GM23338 (cell line): Measurements from ENCODE around the gene RNF225. TPM values are rescaled to one million over a fixed set of nuclear protein-coding genes. Genes with fewer than 3 reads are reported as not detected.
"Not testable (repeated sequence)": the region's sequence is repeated elsewhere in the genome, so short reads cannot be mapped to it uniquely, and the experiment has no call there.

Experiments
- ATAC-seq: fragments of 200-7000 bp; cut with Tn5 transposase; 3 replicates; pipeline ENCODE4 v1.9.1; 2020
- DNase-seq: peaks from one replicate; pipeline ENCODE4 v3.0.0-alpha.2; 2015; ENCODE audit warnings: low spot score
- H2AFZ ChIP-seq: fragments of 200-600 bp; sonication (generic); 2 replicates; pipeline ENCODE4 v1.8.0; 2016; ENCODE audit warnings: antibody characterized with exemption, mild to moderate bottlenecking, moderate library complexity
- H3F3A ChIP-seq: fragments of 200-600 bp; sonication (generic); replicated peaks from 2 replicates; pipeline ENCODE4 v1.8.0; 2017; ENCODE audit warnings: antibody characterized with exemption, mixed run types, low read depth
- H3K27ac ChIP-seq: fragments of 200-600 bp; sonication (generic); 2 replicates; pipeline ENCODE4 v1.6.1; 2016; ENCODE audit warnings: low read depth
- H3K27me3 ChIP-seq: fragments of 200-600 bp; sonication (generic); 2 replicates; pipeline ENCODE4 v1.8.0; 2016; ENCODE audit warnings: mild to moderate bottlenecking, mixed run types, moderate library complexity; ENCODE audit not compliant: insufficient read depth
- H3K36me3 ChIP-seq: fragments of 200-600 bp; sonication (generic); 2 replicates; pipeline ENCODE4 v1.8.0; 2016; ENCODE audit warnings: mild to moderate bottlenecking; ENCODE audit not compliant: insufficient read depth
- H3K4me1 ChIP-seq: fragments of 200-600 bp; sonication (generic); 2 replicates; pipeline ENCODE4 v1.8.0; 2016; ENCODE audit warnings: mild to moderate bottlenecking, moderate library complexity; ENCODE audit not compliant: insufficient read depth
- H3K4me2 ChIP-seq: fragments of 200-600 bp; sonication (generic); 2 replicates; pipeline ENCODE4 v1.7.1; 2017; ENCODE audit warnings: mixed run types
- H3K4me3 ChIP-seq: fragments of 200-600 bp; sonication (generic); 2 replicates; pipeline ENCODE4 v1.6.1; 2016; ENCODE audit warnings: mixed run types
- H3K79me2 ChIP-seq: fragments of 200-600 bp; sonication (generic); replicated peaks from 2 replicates; pipeline ENCODE4 v1.8.0; 2017; ENCODE audit warnings: mild to moderate bottlenecking; ENCODE audit not compliant: insufficient read depth
- H3K9me2 ChIP-seq: fragments of 200-600 bp; sonication (generic); 2 replicates; pipeline ENCODE4 v1.8.0; 2017; ENCODE audit not compliant: insufficient read depth
- H4K20me1 ChIP-seq: fragments of 200-600 bp; sonication (generic); replicated peaks from 2 replicates; pipeline ENCODE4 v1.8.0; 2017; ENCODE audit warnings: mild to moderate bottlenecking; ENCODE audit not compliant: insufficient read depth
- H3K27ac Mint-ChIP-seq: 2 replicates; pipeline ENCODE4 v1.8.0; 2020; ENCODE audit warnings: inconsistent platforms, mild to moderate bottlenecking, moderate library complexity, mixed read lengths
- H3K27me3 Mint-ChIP-seq: 3 replicates; pipeline ENCODE4 v1.8.0; 2022; ENCODE audit warnings: low read depth, mild to moderate bottlenecking, moderate library complexity, mixed read lengths, inconsistent platforms; ENCODE audit not compliant: insufficient read depth, poor library complexity
- H3K36me3 Mint-ChIP-seq: 3 replicates; pipeline ENCODE4 v1.8.0; 2021; ENCODE audit warnings: low read depth, mild to moderate bottlenecking, inconsistent platforms, moderate library complexity, mixed read lengths
- H3K4me1 Mint-ChIP-seq: 3 replicates; pipeline ENCODE4 v1.8.0; 2020; ENCODE audit warnings: mild to moderate bottlenecking, inconsistent platforms, mixed read lengths
- H3K4me3 Mint-ChIP-seq: 3 replicates; pipeline ENCODE4 v1.8.0; 2021; ENCODE audit warnings: moderate library complexity, mild to moderate bottlenecking, inconsistent platforms, mixed read lengths
- H3K9me3 Mint-ChIP-seq: 3 replicates; pipeline ENCODE4 v1.8.0; 2020; ENCODE audit warnings: moderate library complexity, mild to moderate bottlenecking, inconsistent platforms, mixed read lengths
- EZH2 ChIP-seq: fragments of 200-600 bp; sonication (generic); IDR thresholded peaks from one replicate; pipeline ENCODE4 v1.8.0; 2017; ENCODE audit warnings: antibody characterized with exemption, mild to moderate bottlenecking, low read depth; ENCODE audit not compliant: unreplicated experiment
- EZH2phosphoT487 ChIP-seq: fragments of 200-600 bp; sonication (generic); IDR thresholded peaks from one replicate; pipeline ENCODE4 v1.8.1; 2018; ENCODE audit warnings: antibody characterized with exemption; ENCODE audit not compliant: unreplicated experiment
- JUNB ChIP-seq: IDR thresholded peaks from one replicate; pipeline ENCODE4 v1.6.1; 2016; ENCODE audit warnings: antibody characterized with exemption; ENCODE audit not compliant: unreplicated experiment
- NANOG ChIP-seq: IDR thresholded peaks from 2 replicates; pipeline ENCODE4 v1.6.1; 2016; ENCODE audit warnings: antibody characterized with exemption, borderline replicate concordance
- POLR2AphosphoS5 ChIP-seq: IDR thresholded peaks from 2 replicates; pipeline ENCODE4 v1.6.1; 2016; ENCODE audit warnings: antibody characterized with exemption, low read depth
- STAT1 ChIP-seq: IDR thresholded peaks from one replicate; pipeline ENCODE4 v1.6.1; 2016; ENCODE audit warnings: antibody characterized with exemption; ENCODE audit not compliant: unreplicated experiment
- ZNF114 ChIP-seq: fragments of 250-450 bp; sonication (Bioruptor Pico); IDR thresholded peaks from 2 replicates; pipeline ENCODE4 v1.5.0; 2020; ENCODE audit warnings: mild to moderate bottlenecking, moderate library complexity
- ZNF331 ChIP-seq: fragments of 250-450 bp; sonication (Bioruptor Pico); IDR thresholded peaks from 2 replicates; pipeline ENCODE4 v1.5.0; 2020; ENCODE audit warnings: low read depth, mild to moderate bottlenecking, moderate library complexity
- ZNF462 ChIP-seq: fragments of 250-450 bp; sonication (Bioruptor Pico); IDR thresholded peaks from 2 replicates; pipeline ENCODE4 v1.5.0; 2020; ENCODE audit warnings: mild to moderate bottlenecking, moderate library complexity
- polyA plus RNA-seq: library from polyadenylated mRNA; unstranded; fragments of >200 nt; fragmentation: Nextera tagmentation; extraction: Ambion mirVana; gene quantifications from 2 replicates; pipeline ENCODE4 v1.2.1, GENCODE V29; 2016
- total RNA-seq: library from RNA; depleted of rRNA; stranded (reverse); fragments of >200 nt; shearing (Covaris generic); gene quantifications from 2 replicates; pipeline ENCODE4 v1.2.3, GENCODE V29; 2014

Gene RNF225
- total and polyA plus RNA-seq, 2 experiments from 2014 or later = 0.87 TPM; not detected in 1

GRCh38 chr19:58346961-58347929 lies 48.2 kb upstream of the RNF225 start:
- H3K9me2 ChIP-seq = no peaks in the 10 kb centered on the region
- DNase-seq = peak; percentile 81
- no peak for TF ChIP-seq ZNF331 (CRISPR knock-in tag)
- TF ChIP-seq POLR2AphosphoS5 = peak; percentile 76
- TF ChIP-seq EZH2 = peak; percentile 22
- peaks cover 4% of the 10 kb centered on the region; the same call in 1 of the 2 replicates for H3F3A ChIP-seq
- no peak overlapping the region for H3K27ac ChIP-seq
- H3K79me2 ChIP-seq = no peaks in the 10 kb centered on the region
- peak overlapping the region; percentile 94 for H3K4me3 ChIP-seq
- H3K27me3 ChIP-seq = peaks cover 38% of the 10 kb centered on the region
- peaks cover 27% of the 10 kb centered on the region for H3K27me3 Mint-ChIP-seq
- no peaks in the 10 kb centered on the region for H3K36me3 ChIP-seq
- H3K4me1 ChIP-seq = no peaks in the 10 kb centered on the region
- peak overlapping the region; percentile 96 for H3K4me2 ChIP-seq
- peak overlapping the region; percentile 99 for H2AFZ ChIP-seq
- no peak overlapping the region for H3K27ac Mint-ChIP-seq
- no peaks in the 10 kb centered on the region; the same call in 1 of the 2 replicates for H4K20me1 ChIP-seq
- H3K36me3 Mint-ChIP-seq = no peaks in the 10 kb centered on the region; the same call in 2 of the 3 replicates
- peak overlapping the region; percentile 90 for H3K4me3 Mint-ChIP-seq
- H3K9me3 Mint-ChIP-seq = no peaks in the 10 kb centered on the region
- peaks cover 3% of the 10 kb centered on the region; the same call in 2 of the 3 replicates for H3K4me1 Mint-ChIP-seq
- ATAC-seq = peak; percentile 85

GRCh38 chr19:58348080-58348479 lies 47.4 kb upstream of the RNF225 start:
- H3K4me1 ChIP-seq, H3K36me3 ChIP-seq, H3K4me1 Mint-ChIP-seq, H3K9me3 Mint-ChIP-seq, H3K9me2 ChIP-seq, H3K27ac ChIP-seq, H3K27ac Mint-ChIP-seq, H3K36me3 Mint-ChIP-seq, H4K20me1 ChIP-seq, ATAC-seq, H3F3A ChIP-seq, H3K79me2 ChIP-seq, DNase-seq: not testable (repeated sequence)
- peak; percentile 7 for TF ChIP-seq EZH2
- peaks cover 38% of the 10 kb centered on the region for H3K27me3 ChIP-seq
- peak overlapping the region; percentile 90 for H3K4me3 Mint-ChIP-seq
- peaks cover 27% of the 10 kb centered on the region for H3K27me3 Mint-ChIP-seq
- H2AFZ ChIP-seq = peak overlapping the region; percentile 99
- peak overlapping the region; percentile 94 for H3K4me3 ChIP-seq
- H3K4me2 ChIP-seq = peak overlapping the region; percentile 96

- H3K27me3 Mint-ChIP-seq = peaks cover 27% of the 10 kb centered on the region
- Histone ChIP-seq H3K27me3 (peaks cover 43% of the 10 kb centered on the region), H2AFZ (no peak overlapping the region), H3K4me3 (no peak overlapping the region), H3F3A (peaks cover 4% of the 10 kb centered on the region; the same call in 1 of the 2 replicates), H3K9me2 (no peaks in the 10 kb centered on the region), H3K36me3 (no peaks in the 10 kb centered on the region), H3K79me2 (no peaks in the 10 kb centered on the region), H4K20me1 (no peaks in the 10 kb centered on the region; the same call in 1 of the 2 replicates), H3K4me1 (no peaks in the 10 kb centered on the region), H3K4me2 (no peak overlapping the region; the same call in 1 of the 2 replicates), H3K27ac (no peak overlapping the region)
- TF ChIP-seq JUNB (no peak), EZH2 (no peak), ZNF114 (no peak), ZNF462 (CRISPR knock-in tag) (no peak), STAT1 (no peak), EZH2phosphoT487 (no peak), ZNF331 (CRISPR knock-in tag) (no peak), NANOG (no peak)
- peak overlapping the region; percentile 36; the same call in 1 of the 3 replicates for H3K4me3 Mint-ChIP-seq
- H3K4me1 Mint-ChIP-seq = peaks cover 3% of the 10 kb centered on the region; the same call in 2 of the 3 replicates
- H3K9me3 Mint-ChIP-seq = no peaks in the 10 kb centered on the region
- ATAC-seq (no peak), DNase-seq (no peak)
- no peaks in the 10 kb centered on the region; the same call in 2 of the 3 replicates for H3K36me3 Mint-ChIP-seq
- H3K27ac Mint-ChIP-seq = no peak overlapping the region
Observed at GRCh38 chr19:58349590-58349989, 45.9 kb upstream of the RNF225 start.
